ENCODE data around the gene RPP21.

GRCh38 chr6:30359276-30359675, 14.3 kb downstream of the RPP21 start:
- TF ChIP-seq CTCF (IDR thresholded peaks at IDR 0.05) (no peak), POLR2AphosphoS5 (IDR thresholded peaks at IDR 0.05) (no peak), POLR2A (IDR thresholded peaks at IDR 0.05) (no peak), EP300 (IDR thresholded peaks at IDR 0.05) (no peak)

Data from upper lobe of left lung (tissue), 4 donors.